HL-60 (cell line): ENCODE data around the gene ABCB9.
"Not testable (repeated sequence)": the region's sequence is repeated elsewhere in the genome, so short reads cannot be mapped to it uniquely, and the experiment has no call there.

Experiments
- GABPA ChIP-seq: IDR thresholded peaks from 2 replicates; pipeline ENCODE4 v1.6.1; 2012; ENCODE audit warnings: low read depth
- POLR2AphosphoS5 ChIP-seq: IDR thresholded peaks from 2 replicates; pipeline ENCODE4 v1.6.1; 2012; ENCODE audit warnings: low read depth

GRCh38 chr12:122941351-122941750 is 24.9 kb downstream of the ABCB9 start:
- TF ChIP-seq GABPA, POLR2AphosphoS5: not testable (repeated sequence)
